Body of pancreas (tissue), 4 donors: ENCODE data around the gene MUC5B.

ENCODE experiments used
- POLR2A ChIP-seq, 3 donors: fragments of 450-650 bp; IDR thresholded peaks; one replicate each; pipeline ENCODE4 v1.6.1; 2016; ENCODE audit warnings: antibody characterized with exemption in 3 of 3, mild to moderate bottlenecking in 2 of 3
- TF ChIP-seq, protein P1 (sequence below), 7 experiments: fragments of 450-650 bp in 4 of 7; fragments of 200-600 bp in 3 of 7; sonication (generic) in 3 of 7; IDR thresholded peaks; one replicate each; pipeline ENCODE4 v1.5.1; 2016 to 2019; ENCODE audit warnings: antibody characterized with exemption in 7 of 7

DNA sequence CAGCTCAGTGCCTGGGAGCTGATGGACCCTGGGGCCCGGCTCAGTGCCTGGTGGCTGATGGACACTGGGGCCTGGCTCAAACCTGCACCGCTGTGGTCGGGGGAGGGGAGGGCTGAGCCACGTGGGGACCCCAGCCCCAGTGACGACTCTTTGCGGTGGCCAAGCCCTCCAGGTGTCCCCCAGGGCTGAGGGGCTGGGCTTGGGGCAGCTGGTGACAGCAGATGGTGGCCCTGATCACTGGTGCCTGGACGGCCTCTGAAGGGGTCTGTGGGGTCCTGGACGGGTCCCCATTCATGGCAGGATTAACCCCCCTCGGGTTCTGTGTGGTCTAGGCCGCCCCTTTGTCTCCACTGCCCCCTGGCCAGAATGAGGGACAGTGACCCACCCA lies 3.4 kb upstream of the MUC5B start:
- TF ChIP-seq, protein P1, sequence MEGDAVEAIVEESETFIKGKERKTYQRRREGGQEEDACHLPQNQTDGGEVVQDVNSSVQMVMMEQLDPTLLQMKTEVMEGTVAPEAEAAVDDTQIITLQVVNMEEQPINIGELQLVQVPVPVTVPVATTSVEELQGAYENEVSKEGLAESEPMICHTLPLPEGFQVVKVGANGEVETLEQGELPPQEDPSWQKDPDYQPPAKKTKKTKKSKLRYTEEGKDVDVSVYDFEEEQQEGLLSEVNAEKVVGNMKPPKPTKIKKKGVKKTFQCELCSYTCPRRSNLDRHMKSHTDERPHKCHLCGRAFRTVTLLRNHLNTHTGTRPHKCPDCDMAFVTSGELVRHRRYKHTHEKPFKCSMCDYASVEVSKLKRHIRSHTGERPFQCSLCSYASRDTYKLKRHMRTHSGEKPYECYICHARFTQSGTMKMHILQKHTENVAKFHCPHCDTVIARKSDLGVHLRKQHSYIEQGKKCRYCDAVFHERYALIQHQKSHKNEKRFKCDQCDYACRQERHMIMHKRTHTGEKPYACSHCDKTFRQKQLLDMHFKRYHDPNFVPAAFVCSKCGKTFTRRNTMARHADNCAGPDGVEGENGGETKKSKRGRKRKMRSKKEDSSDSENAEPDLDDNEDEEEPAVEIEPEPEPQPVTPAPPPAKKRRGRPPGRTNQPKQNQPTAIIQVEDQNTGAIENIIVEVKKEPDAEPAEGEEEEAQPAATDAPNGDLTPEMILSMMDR (IDR thresholded peaks at IDR 0.05), result no peak
- no peak for TF ChIP-seq POLR2A (IDR thresholded peaks at IDR 0.05)
